HFFc6 (cell line): ENCODE measurements around the gene ENGASE. TPM values are rescaled to one million over a fixed set of nuclear protein-coding genes. Genes with fewer than 3 reads are reported as not detected.

Source experiments
- DNase-seq: peaks from one replicate; pipeline ENCODE4 v3.0.0-alpha.2; 2018
- H3K27ac Mint-ChIP-seq: 2 replicates; pipeline ENCODE4 v1.8.0; 2020; ENCODE audit warnings: mild to moderate bottlenecking, mixed read lengths
- H3K27me3 Mint-ChIP-seq: 2 replicates; pipeline ENCODE4 v1.8.0; 2021; ENCODE audit warnings: mild to moderate bottlenecking, moderate library complexity, mixed read lengths; ENCODE audit not compliant: insufficient read depth
- H3K36me3 Mint-ChIP-seq: 2 replicates; pipeline ENCODE4 v1.8.0; 2021; ENCODE audit warnings: low read depth, mixed read lengths
- H3K4me1 Mint-ChIP-seq: 2 replicates; pipeline ENCODE4 v1.8.0; 2020; ENCODE audit warnings: low read depth, mixed read lengths
- H3K4me3 Mint-ChIP-seq: 2 replicates; pipeline ENCODE4 v1.8.0; 2020; ENCODE audit warnings: mild to moderate bottlenecking, moderate library complexity, mixed read lengths
- H3K9me3 Mint-ChIP-seq: 2 replicates; pipeline ENCODE4 v1.8.0; 2020; ENCODE audit warnings: mild to moderate bottlenecking, mixed read lengths
- CTCF ChIP-seq: fragments of 200-600 bp; sonication (generic); IDR thresholded peaks from 2 replicates; pipeline ENCODE4 v1.5.0; 2021; ENCODE audit warnings: antibody characterized with exemption, mild to moderate bottlenecking
- total RNA-seq, 6 experiments: library from RNA; stranded (reverse); fragmentation: NEBNext Ultra II Directional; extraction: Animal tissue kit (Norgen Biotek cat#: 25700); gene quantifications; 2 replicates in 1 of 6; 3 replicates in 5 of 6; pipeline ENCODE4 v1.2.3, GENCODE V29; 2021

The ENGASE gene
- total RNA-seq, 6 experiments from 2014 or later = 11.1 to 13.8 (median 11.8) TPM

GRCh38 chr17:79102214-79102613, 27.6 kb downstream of the ENGASE start:
- Mint-ChIP-seq H3K36me3 (no peaks in the 10 kb centered on the region), H3K27me3 (peaks cover 46% of the 10 kb centered on the region), H3K9me3 (no peaks in the 10 kb centered on the region), H3K4me1 (no peaks in the 10 kb centered on the region), H3K27ac (no peak overlapping the region), H3K4me3 (no peak overlapping the region)
- TF ChIP-seq CTCF = no peak
- DNase-seq = no peak

- TF ChIP-seq CTCF = no peak
- H3K27ac Mint-ChIP-seq = no peak overlapping the region
- H3K4me3 Mint-ChIP-seq = no peak overlapping the region
- no peaks in the 10 kb centered on the region for H3K4me1 Mint-ChIP-seq
- H3K36me3 Mint-ChIP-seq = no peaks in the 10 kb centered on the region
- peaks cover 38% of the 10 kb centered on the region for H3K27me3 Mint-ChIP-seq
- no peaks in the 10 kb centered on the region for H3K9me3 Mint-ChIP-seq
- no peak for DNase-seq
These were observed 30.4 kb downstream of the ENGASE start for GRCh38 chr17:79104898-79105600.

DNA sequence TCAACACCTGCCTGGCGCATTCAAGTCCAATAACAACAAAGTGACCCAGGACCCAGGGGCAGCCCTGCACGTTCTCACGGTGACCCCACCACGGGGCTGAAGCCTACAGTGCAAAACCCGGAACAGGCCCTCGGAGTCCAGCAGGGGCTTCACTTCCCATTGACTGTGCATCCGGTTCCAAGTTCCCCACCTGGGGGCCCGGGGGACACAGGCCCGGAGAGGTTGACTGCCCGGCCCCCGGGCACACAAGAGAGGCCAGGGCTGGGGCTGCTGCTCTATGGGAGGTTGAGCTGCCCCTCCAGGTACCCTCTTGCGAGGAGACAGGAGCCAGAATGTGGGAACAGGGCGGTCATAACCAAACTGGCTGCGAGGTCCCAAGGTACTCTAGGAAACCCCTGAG, 31.3 kb downstream of the ENGASE start:
- Mint-ChIP-seq H3K4me1 (no peaks in the 10 kb centered on the region), H3K36me3 (no peaks in the 10 kb centered on the region), H3K9me3 (no peaks in the 10 kb centered on the region)

DNA sequence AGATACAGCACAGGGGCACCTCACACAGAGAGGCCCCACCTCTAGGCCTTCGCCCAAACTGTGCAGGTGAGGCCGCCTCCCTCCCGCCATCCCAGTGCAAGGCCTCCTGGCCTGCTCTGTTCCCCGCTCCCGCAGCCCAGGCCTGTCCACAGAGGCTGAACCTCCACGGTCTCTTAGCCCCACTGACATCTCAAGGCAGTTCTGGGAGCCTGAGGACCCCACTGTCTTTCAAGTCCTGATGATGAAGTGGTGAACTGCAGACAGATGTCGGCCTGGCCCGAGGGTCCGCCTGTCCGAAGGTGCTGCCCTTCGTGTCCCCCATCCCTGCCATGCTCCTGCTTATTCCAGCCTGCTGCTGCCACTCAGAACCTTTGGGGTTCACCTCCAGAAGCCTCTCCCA, 32.3 kb downstream of the ENGASE start:
- no peak overlapping the region for H3K4me3 Mint-ChIP-seq
- TF ChIP-seq CTCF = no peak
- H3K9me3 Mint-ChIP-seq = no peaks in the 10 kb centered on the region
- H3K27ac Mint-ChIP-seq = no peak overlapping the region
- peaks cover 35% of the 10 kb centered on the region for H3K27me3 Mint-ChIP-seq
- H3K36me3 Mint-ChIP-seq = no peaks in the 10 kb centered on the region
- H3K4me1 Mint-ChIP-seq = no peaks in the 10 kb centered on the region
- DNase-seq = no peak

More for the DNA sequence above, 31.3 kb downstream of the ENGASE start:
- Mint-ChIP-seq H3K27ac (no peak overlapping the region), H3K4me3 (no peak overlapping the region), H3K27me3 (peaks cover 35% of the 10 kb centered on the region)
- TF ChIP-seq CTCF = no peak
- DNase-seq = no peak

- Mint-ChIP-seq H3K27ac (no peak overlapping the region), H3K4me1 (no peaks in the 10 kb centered on the region), H3K27me3 (peaks cover 33% of the 10 kb centered on the region), H3K9me3 (no peaks in the 10 kb centered on the region), H3K4me3 (no peak overlapping the region), H3K36me3 (no peaks in the 10 kb centered on the region)
- no peak for TF ChIP-seq CTCF
- DNase-seq = no peak
These were observed 33.0 kb downstream of the ENGASE start for GRCh38 chr17:79107499-79108231.
